GM08714 (cell line): ENCODE results near the gene NRN1L.

Source experiments
- H3K4me3 ChIP-seq: fragments of 200-500 bp; sonication (Bioruptor generic); 2 replicates; pipeline ENCODE4 v1.5.1; 2014; ENCODE audit warnings: mild to moderate bottlenecking, low read length, inconsistent platforms
- ZNF274 ChIP-seq: IDR thresholded peaks from 2 replicates; pipeline ENCODE4 v1.6.1; 2012; ENCODE audit warnings: mild to moderate bottlenecking, low read depth, low read length

NRN1L gene

GRCh38 chr16:67872131-67872630 is 12.5 kb upstream of the NRN1L start:
- TF ChIP-seq ZNF274: no peak
- H3K4me3 ChIP-seq: no peak overlapping the region; the same call in 1 of the 2 replicates

GRCh38 chr16:67872631-67873434 is 11.9 kb upstream of the NRN1L start, which contains the start of gene EDC4:
EDC4 (plus strand) TSS chr16:67873052; CDS start chr16:67873262, 210 bp downstream.
- no peak for TF ChIP-seq ZNF274
- H3K4me3 ChIP-seq: peak within 1 kb of the TSS; percentile 97

- TF ChIP-seq ZNF274: no peak
- peak overlapping the region; percentile 97 for H3K4me3 ChIP-seq
Measured at GRCh38 chr16:67873435-67874370, 11.0 kb upstream of the NRN1L start.

- peak overlapping the region; percentile 97; the same call in 1 of the 2 replicates for H3K4me3 ChIP-seq
- TF ChIP-seq ZNF274: no peak
Measured at GRCh38 chr16:67874372-67874771, 10.3 kb upstream of the NRN1L start.

- TF ChIP-seq ZNF274: no peak
- H3K4me3 ChIP-seq: no peak overlapping the region
Measured at GRCh38 chr16:67877064-67877463, 7.6 kb upstream of the NRN1L start.

GRCh38 chr16:67878232-67878631 is 6.5 kb upstream of the NRN1L start:
- no peak for TF ChIP-seq ZNF274
- H3K4me3 ChIP-seq: no peak overlapping the region

GRCh38 chr16:67878846-67879245 is 5.8 kb upstream of the NRN1L start:
- no peak for TF ChIP-seq ZNF274
- H3K4me3 ChIP-seq: no peak overlapping the region

GRCh38 chr16:67879462-67879861 is 5.2 kb upstream of the NRN1L start:
- no peak for TF ChIP-seq ZNF274

GRCh38 chr16:67879936-67880335 is 4.7 kb upstream of the NRN1L start:
- no peak overlapping the region for H3K4me3 ChIP-seq
- no peak for TF ChIP-seq ZNF274

More at GRCh38 chr16:67879462-67879861, 5.2 kb upstream of the NRN1L start:
- H3K4me3 ChIP-seq: no peak overlapping the region

GRCh38 chr16:67880584-67880983 is 4.1 kb upstream of the NRN1L start:
- no peak overlapping the region for H3K4me3 ChIP-seq
- TF ChIP-seq ZNF274: no peak

GRCh38 chr16:67881621-67882161 is 3.0 kb upstream of the NRN1L start:
- no peak overlapping the region for H3K4me3 ChIP-seq
- TF ChIP-seq ZNF274: no peak

- no peak for TF ChIP-seq ZNF274
- H3K4me3 ChIP-seq: no peak overlapping the region
Measured at GRCh38 chr16:67882374-67883145, 2.1 kb upstream of the NRN1L start.

GRCh38 chr16:67883146-67883871 is 1.4 kb upstream of the NRN1L start:
- H3K4me3 ChIP-seq: no peak overlapping the region
- TF ChIP-seq ZNF274: no peak
